T follicular helper cell (primary cell): ENCODE data around the gene THPO.

Experiments
- DNase-seq: peaks from one replicate; pipeline ENCODE4 v3.0.0-alpha.2; 2020; ENCODE audit warnings: low read depth

Gene THPO

GRCh38 chr3:184384856-184385422 is 6.9 kb upstream of the THPO start:
- DNase-seq: no peak

- DNase-seq: no peak
Measured at GRCh38 chr3:184384342-184384741, 6.3 kb upstream of the THPO start.

GRCh38 chr3:184383033-184383740 is 5.2 kb upstream of the THPO start:
- no peak for DNase-seq

GRCh38 chr3:184382326-184383032 is 4.5 kb upstream of the THPO start:
- DNase-seq: no peak

GRCh38 chr3:184381261-184382224 is 3.5 kb upstream of the THPO start:
- DNase-seq: no peak

- no peak for DNase-seq
Measured at GRCh38 chr3:184380627-184381260, 2.7 kb upstream of the THPO start.

GRCh38 chr3:184380185-184380626 is 2.2 kb upstream of the THPO start:
- DNase-seq: no peak

GRCh38 chr3:184379358-184380184 is 1.6 kb upstream of the THPO start, which contains the start of gene CHRD:
Gene CHRD (plus strand): TSS chr3:184380054. CDS start chr3:184380319, 265 bp downstream.
- DNase-seq: no peak

- DNase-seq: no peak
Measured at GRCh38 chr3:184378651-184379357, 797 bp upstream of the THPO start.

- DNase-seq: no peak
Measured at GRCh38 chr3:184377374-184377773, 633 bp downstream of the THPO start.

- no peak for DNase-seq
Measured at GRCh38 chr3:184375747-184376461, 2.1 kb downstream of the THPO start.

- DNase-seq: no peak
Measured at GRCh38 chr3:184373422-184373821, 4.6 kb downstream of the THPO start.

- DNase-seq: no peak
Measured at GRCh38 chr3:184372911-184373310, 5.1 kb downstream of the THPO start.

GRCh38 chr3:184372296-184372821 is 5.6 kb downstream of the THPO start:
- DNase-seq: no peak

- peak; percentile 40 for DNase-seq
Measured at GRCh38 chr3:184371570-184372018, 6.4 kb downstream of the THPO start.

- DNase-seq: no peak
Measured at GRCh38 chr3:184368586-184369183, 9.3 kb downstream of the THPO start.

- no peak for DNase-seq
Measured at GRCh38 chr3:184368116-184368515, 9.9 kb downstream of the THPO start.

GRCh38 chr3:184366619-184367289 is 11.3 kb downstream of the THPO start:
- no peak for DNase-seq
